Measurements from ENCODE around the gene STX18. TPM values are rescaled to one million over a fixed set of nuclear protein-coding genes. Genes with fewer than 3 reads are reported as not detected.

STX18 gene
- total RNA-seq, 1 donor, result 32.2 TPM

GRCh38 chr4:4491396-4491893, 50.4 kb downstream of the STX18 start:
- TF ChIP-seq, protein P1, sequence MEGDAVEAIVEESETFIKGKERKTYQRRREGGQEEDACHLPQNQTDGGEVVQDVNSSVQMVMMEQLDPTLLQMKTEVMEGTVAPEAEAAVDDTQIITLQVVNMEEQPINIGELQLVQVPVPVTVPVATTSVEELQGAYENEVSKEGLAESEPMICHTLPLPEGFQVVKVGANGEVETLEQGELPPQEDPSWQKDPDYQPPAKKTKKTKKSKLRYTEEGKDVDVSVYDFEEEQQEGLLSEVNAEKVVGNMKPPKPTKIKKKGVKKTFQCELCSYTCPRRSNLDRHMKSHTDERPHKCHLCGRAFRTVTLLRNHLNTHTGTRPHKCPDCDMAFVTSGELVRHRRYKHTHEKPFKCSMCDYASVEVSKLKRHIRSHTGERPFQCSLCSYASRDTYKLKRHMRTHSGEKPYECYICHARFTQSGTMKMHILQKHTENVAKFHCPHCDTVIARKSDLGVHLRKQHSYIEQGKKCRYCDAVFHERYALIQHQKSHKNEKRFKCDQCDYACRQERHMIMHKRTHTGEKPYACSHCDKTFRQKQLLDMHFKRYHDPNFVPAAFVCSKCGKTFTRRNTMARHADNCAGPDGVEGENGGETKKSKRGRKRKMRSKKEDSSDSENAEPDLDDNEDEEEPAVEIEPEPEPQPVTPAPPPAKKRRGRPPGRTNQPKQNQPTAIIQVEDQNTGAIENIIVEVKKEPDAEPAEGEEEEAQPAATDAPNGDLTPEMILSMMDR (IDR thresholded peaks at IDR 0.05; ENCODE audit: insufficient read depth, low read length), result no peak
- DNase-seq (ENCODE audit: low read depth), result no peak
- H3K4me3 ChIP-seq (ENCODE audit: low read depth, low read length), result no peak overlapping the region

DNA sequence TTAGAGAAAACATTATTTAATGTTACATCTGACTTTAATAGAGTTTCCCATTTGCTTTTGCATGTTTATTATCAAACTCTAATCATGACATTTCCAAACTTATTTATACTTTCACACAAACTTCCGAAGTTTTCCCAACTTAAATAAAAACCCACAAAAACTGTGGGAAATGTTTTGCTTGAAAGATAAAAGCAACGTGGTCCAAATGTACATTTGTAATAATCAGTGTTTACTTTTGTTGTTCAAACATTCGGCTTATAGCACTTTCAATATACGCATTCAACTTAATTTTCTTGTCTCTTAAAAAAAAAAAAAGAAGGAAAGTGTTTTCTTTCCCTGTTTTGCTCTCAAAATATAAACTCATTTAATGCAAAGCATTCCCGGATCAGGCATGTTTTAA, 51.0 kb downstream of the STX18 start:
- no peak overlapping the region for H3K4me3 ChIP-seq (ENCODE audit: low read depth, low read length)
- TF ChIP-seq, protein P1 (IDR thresholded peaks at IDR 0.05; ENCODE audit: insufficient read depth, low read length), result no peak
- DNase-seq (ENCODE audit: low read depth), result no peak

GRCh38 chr4:4490041-4490440, 51.8 kb downstream of the STX18 start:
- TF ChIP-seq, protein P1 (IDR thresholded peaks at IDR 0.05; ENCODE audit: insufficient read depth, low read length), result no peak
- DNase-seq (ENCODE audit: low read depth), result peak; percentile 47
- H3K4me3 ChIP-seq (ENCODE audit: low read depth, low read length), result no peak overlapping the region

GRCh38 chr4:4488405-4489404, 53.1 kb downstream of the STX18 start:
- TF ChIP-seq, protein P1 (IDR thresholded peaks at IDR 0.05; ENCODE audit: insufficient read depth, low read length), result peak; percentile 92
- peak; percentile 90 for DNase-seq (ENCODE audit: low read depth)

GRCh38 chr4:4486969-4487368, 54.9 kb downstream of the STX18 start:
- no peak overlapping the region for H3K4me3 ChIP-seq (ENCODE audit: low read depth, low read length)
- DNase-seq (ENCODE audit: low read depth), result no peak
- TF ChIP-seq, protein P1 (IDR thresholded peaks at IDR 0.05; ENCODE audit: insufficient read depth, low read length), result no peak

More at GRCh38 chr4:4488405-4489404, 53.1 kb downstream of the STX18 start:
- no peak overlapping the region for H3K4me3 ChIP-seq (ENCODE audit: low read depth, low read length)

DNA sequence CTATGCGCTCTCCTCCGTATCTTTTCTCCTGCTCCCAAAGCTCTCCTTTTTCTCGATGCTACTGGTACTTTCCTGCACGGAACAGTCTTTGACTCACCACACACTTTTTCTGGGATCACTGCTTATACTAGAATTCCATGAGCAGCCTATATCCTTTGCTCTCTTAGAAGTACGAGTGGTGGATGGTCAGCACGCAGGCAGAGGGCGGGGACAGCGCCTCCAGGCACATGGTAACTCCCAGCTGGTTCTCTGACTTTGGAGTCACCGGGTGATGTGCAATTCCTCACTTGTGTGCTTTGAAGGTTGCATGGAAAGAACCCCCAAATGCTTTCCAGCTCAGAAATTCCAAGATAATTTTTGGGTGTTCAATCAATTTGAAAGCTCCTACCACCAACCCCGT, 56.0 kb downstream of the STX18 start:
- H3K4me3 ChIP-seq (ENCODE audit: low read depth, low read length), result no peak overlapping the region
- no peak for DNase-seq (ENCODE audit: low read depth)
- TF ChIP-seq, protein P1 (IDR thresholded peaks at IDR 0.05; ENCODE audit: insufficient read depth, low read length), result no peak
